Measurements from ENCODE around the gene PSRC1. TPM values are rescaled to one million over a fixed set of nuclear protein-coding genes. Genes with fewer than 3 reads are reported as not detected.
A peak's percentile ranks its signal among the peaks of the same experiment; 100 is the strongest.
"Not testable (repeated sequence)": the region's sequence is repeated elsewhere in the genome, so short reads cannot be mapped to it uniquely, and the experiment has no call there.

The PSRC1 gene
- total RNA-seq = under 1 TPM; 0.24 to 0.51 (median 0.37) TPM

DNA sequence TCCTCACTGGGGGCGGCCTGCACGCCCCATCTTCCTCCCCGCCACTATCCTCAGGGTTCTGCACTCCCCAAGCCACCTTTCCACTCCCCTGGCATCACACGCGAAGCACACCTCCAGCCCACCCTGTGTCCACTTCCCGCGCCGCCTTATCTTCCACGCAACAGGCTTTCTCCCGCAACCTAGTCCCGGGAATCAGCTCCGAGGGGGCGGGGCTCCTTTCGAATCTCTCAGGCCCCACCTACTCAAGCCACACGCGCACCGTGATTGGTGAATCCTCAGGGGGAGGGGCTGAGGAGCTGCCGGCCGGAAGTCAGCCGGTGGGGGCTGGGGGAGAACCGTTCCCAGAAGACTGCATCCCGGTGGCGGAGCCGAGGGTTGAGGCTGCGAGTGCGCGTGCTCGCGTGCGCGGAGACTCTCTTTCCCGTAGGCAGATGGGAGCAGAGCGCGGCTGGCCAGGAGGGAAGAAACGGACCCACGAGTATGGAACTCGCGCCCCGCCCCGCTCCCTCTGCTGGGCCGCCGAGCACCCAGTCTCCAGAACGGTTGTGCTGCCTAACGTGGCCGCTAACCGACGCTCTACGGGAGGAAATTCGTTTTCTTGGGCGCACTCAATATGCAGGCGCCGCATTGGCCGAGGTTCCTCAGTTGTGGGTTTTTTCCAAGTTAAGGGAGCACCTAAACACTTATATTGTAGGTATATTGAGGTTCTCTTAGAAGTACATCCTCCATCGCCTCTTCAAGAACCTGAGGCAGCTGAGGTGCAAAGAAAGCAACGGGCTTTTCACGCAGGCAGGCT is at the start of gene PSRC1:
Gene PSRC1 (minus strand): TSS at position 194 of the 796 bp plus-strand sequence.
- H3K4me1 Mint-ChIP-seq (ENCODE audit: low read depth) = peaks cover 14% of the 10 kb centered on the region
- no peaks in the 10 kb centered on the region for H3K9me3 Mint-ChIP-seq
- no peaks in the 10 kb centered on the region for H3K36me3 Mint-ChIP-seq (ENCODE audit: insufficient read depth)
- peak within 1 kb of the TSS; percentile 94 for H3K4me3 Mint-ChIP-seq
- H3K27me3 Mint-ChIP-seq (ENCODE audit: low read depth) = no peaks in the 10 kb centered on the region
- DNase-seq (peak; percentile 83), ATAC-seq (peak; percentile 98)

- DNase-seq (no peak), ATAC-seq (no peak)
- Mint-ChIP-seq H3K4me3 (no peak overlapping the region), H3K4me1 (ENCODE audit: low read depth) (no peaks in the 10 kb centered on the region), H3K27me3 (ENCODE audit: low read depth) (peaks cover 1% of the 10 kb centered on the region), H3K9me3 (peaks cover 19% of the 10 kb centered on the region), H3K36me3 (ENCODE audit: insufficient read depth) (peaks cover 5% of the 10 kb centered on the region)
Observed at GRCh38 chr1:109331113-109331512, 48.2 kb upstream of the PSRC1 start.

- H3K4me3 Mint-ChIP-seq = no peak overlapping the region
- DNase-seq (no peak), ATAC-seq (no peak)
- peaks cover 19% of the 10 kb centered on the region for H3K9me3 Mint-ChIP-seq
- H3K4me1 Mint-ChIP-seq (ENCODE audit: low read depth) = no peaks in the 10 kb centered on the region
- peaks cover 3% of the 10 kb centered on the region for H3K27me3 Mint-ChIP-seq (ENCODE audit: low read depth)
- peaks cover 5% of the 10 kb centered on the region for H3K36me3 Mint-ChIP-seq (ENCODE audit: insufficient read depth)
Observed at GRCh38 chr1:109327285-109327684, 44.3 kb upstream of the PSRC1 start.

- ATAC-seq (no peak), DNase-seq (no peak)
- Mint-ChIP-seq H3K27me3 (ENCODE audit: low read depth) (peaks cover 3% of the 10 kb centered on the region), H3K9me3 (no peaks in the 10 kb centered on the region), H3K4me1 (ENCODE audit: low read depth) (no peaks in the 10 kb centered on the region), H3K4me3 (no peak overlapping the region), H3K36me3 (ENCODE audit: insufficient read depth) (no peaks in the 10 kb centered on the region)
Observed at GRCh38 chr1:109322974-109323373, 40.0 kb upstream of the PSRC1 start.

DNA sequence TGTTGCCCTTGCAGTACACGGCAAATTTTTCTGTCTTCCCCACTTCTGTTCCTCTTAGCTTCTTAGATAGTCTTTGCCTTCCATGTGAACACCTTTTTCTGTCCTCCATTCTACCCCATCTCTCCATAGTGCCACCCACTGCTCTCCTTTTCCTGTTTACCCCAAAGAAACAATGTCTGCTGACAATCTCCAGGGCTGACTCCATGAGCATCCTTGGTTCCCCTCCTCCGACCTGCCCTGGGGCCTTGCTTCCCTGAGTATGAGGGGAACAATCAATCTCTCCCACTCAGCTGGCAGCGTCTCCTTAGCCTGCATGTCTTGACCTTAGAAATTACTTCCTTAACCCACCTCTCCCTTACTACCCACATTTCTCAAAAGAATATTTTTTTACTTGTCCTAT is 36.2 kb upstream of the PSRC1 start:
- ATAC-seq (no peak), DNase-seq (no peak)
- Mint-ChIP-seq H3K9me3 (no peaks in the 10 kb centered on the region), H3K4me3 (no peak overlapping the region), H3K36me3 (ENCODE audit: insufficient read depth) (no peaks in the 10 kb centered on the region), H3K4me1 (ENCODE audit: low read depth) (no peaks in the 10 kb centered on the region), H3K27me3 (ENCODE audit: low read depth) (no peaks in the 10 kb centered on the region)

DNA sequence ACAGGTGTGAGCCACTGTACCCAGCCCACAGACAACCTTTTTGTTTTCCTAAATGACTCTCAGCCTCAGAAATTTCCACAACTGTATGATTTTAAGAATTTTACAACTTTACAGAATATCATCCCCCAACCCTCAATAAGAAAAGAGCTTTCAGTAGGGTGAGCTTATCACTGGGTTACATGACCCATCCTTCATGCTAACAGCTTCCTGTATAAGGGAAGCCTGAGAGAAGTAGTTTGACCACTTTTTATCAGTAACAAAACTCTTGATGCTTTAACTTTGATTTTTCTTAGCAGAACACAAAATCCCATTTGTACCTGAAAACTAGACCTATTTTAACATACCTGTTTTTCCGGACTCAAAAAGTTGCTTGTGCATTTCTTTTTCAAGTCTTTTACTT is 33.6 kb upstream of the PSRC1 start:
- DNase-seq = no peak
- H3K27me3 Mint-ChIP-seq (ENCODE audit: low read depth) = no peaks in the 10 kb centered on the region
- ATAC-seq = no peak
- no peaks in the 10 kb centered on the region for H3K36me3 Mint-ChIP-seq (ENCODE audit: insufficient read depth)
- H3K4me1 Mint-ChIP-seq (ENCODE audit: low read depth) = no peaks in the 10 kb centered on the region
- H3K9me3 Mint-ChIP-seq = no peaks in the 10 kb centered on the region
- no peak overlapping the region for H3K4me3 Mint-ChIP-seq

GRCh38 chr1:109315288-109315687 is 32.3 kb upstream of the PSRC1 start:
- H3K27me3 Mint-ChIP-seq (ENCODE audit: low read depth) = peaks cover 3% of the 10 kb centered on the region
- H3K4me3 Mint-ChIP-seq = no peak overlapping the region
- H3K36me3 Mint-ChIP-seq (ENCODE audit: insufficient read depth) = no peaks in the 10 kb centered on the region
- H3K9me3 Mint-ChIP-seq = no peaks in the 10 kb centered on the region
- DNase-seq (no peak), ATAC-seq (no peak)
- H3K4me1 Mint-ChIP-seq (ENCODE audit: low read depth) = no peaks in the 10 kb centered on the region

DNA sequence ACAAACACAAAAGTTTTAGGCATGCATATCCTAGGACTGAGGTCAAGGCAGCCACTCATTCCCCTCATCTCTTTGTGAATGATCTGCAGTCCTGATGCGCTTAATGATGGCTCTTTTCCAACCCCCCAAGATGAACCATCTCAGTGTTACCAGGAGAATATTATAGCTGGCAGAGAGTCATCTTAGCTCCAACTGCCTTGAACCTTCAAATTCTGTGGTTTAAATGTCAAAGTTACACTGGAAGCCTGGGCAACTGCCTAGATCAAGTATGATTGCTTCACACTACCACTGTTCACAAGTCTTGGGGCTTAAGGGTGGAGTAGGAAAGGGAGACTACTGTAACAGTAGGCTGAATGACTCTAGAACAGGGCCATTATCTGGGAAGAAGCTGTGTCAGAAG is 31.9 kb upstream of the PSRC1 start:
- no peak overlapping the region for H3K4me3 Mint-ChIP-seq
- H3K36me3 Mint-ChIP-seq (ENCODE audit: insufficient read depth) = no peaks in the 10 kb centered on the region
- no peak for DNase-seq
- ATAC-seq = no peak
- H3K9me3 Mint-ChIP-seq = no peaks in the 10 kb centered on the region
- no peaks in the 10 kb centered on the region for H3K4me1 Mint-ChIP-seq (ENCODE audit: low read depth)
- H3K27me3 Mint-ChIP-seq (ENCODE audit: low read depth) = peaks cover 6% of the 10 kb centered on the region

GRCh38 chr1:109312978-109313775 is 30.2 kb upstream of the PSRC1 start:
- H3K4me3 Mint-ChIP-seq = no peak overlapping the region
- H3K4me1 Mint-ChIP-seq (ENCODE audit: low read depth) = no peaks in the 10 kb centered on the region
- H3K9me3 Mint-ChIP-seq = no peaks in the 10 kb centered on the region
- ATAC-seq (no peak), DNase-seq (no peak)
- H3K36me3 Mint-ChIP-seq (ENCODE audit: insufficient read depth) = no peaks in the 10 kb centered on the region
- peaks cover 12% of the 10 kb centered on the region for H3K27me3 Mint-ChIP-seq (ENCODE audit: low read depth)

DNA sequence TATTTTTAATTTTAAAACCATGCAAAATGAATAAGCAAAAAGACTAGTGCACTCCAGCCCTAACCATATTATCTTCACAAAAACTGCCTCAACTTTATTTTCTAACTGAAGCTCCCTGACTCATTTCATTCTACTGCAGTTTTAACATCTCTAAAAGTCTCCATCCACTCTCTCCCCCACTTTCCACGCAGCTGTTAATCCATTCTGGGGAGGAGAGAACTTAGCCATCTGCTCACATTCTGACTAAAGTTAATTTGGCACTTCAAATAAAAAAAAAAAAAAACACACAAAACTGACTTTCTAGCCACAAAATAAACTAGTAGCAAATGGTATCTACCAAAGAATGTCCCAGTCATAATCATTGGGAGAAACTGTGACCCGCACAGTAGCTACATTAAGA is 29.3 kb upstream of the PSRC1 start:
- DNase-seq (no peak), ATAC-seq (no peak)
- H3K36me3 Mint-ChIP-seq (ENCODE audit: insufficient read depth) = no peaks in the 10 kb centered on the region
- peaks cover 12% of the 10 kb centered on the region for H3K27me3 Mint-ChIP-seq (ENCODE audit: low read depth)
- no peaks in the 10 kb centered on the region for H3K9me3 Mint-ChIP-seq
- H3K4me1 Mint-ChIP-seq (ENCODE audit: low read depth) = no peaks in the 10 kb centered on the region
- no peak overlapping the region for H3K4me3 Mint-ChIP-seq

- H3K27me3 Mint-ChIP-seq (ENCODE audit: low read depth) = peaks cover 14% of the 10 kb centered on the region
- H3K9me3 Mint-ChIP-seq = no peaks in the 10 kb centered on the region
- no peak for DNase-seq
- no peaks in the 10 kb centered on the region for H3K4me1 Mint-ChIP-seq (ENCODE audit: low read depth)
- no peaks in the 10 kb centered on the region for H3K36me3 Mint-ChIP-seq (ENCODE audit: insufficient read depth)
- no peak for ATAC-seq
- H3K4me3 Mint-ChIP-seq = no peak overlapping the region
Observed at GRCh38 chr1:109309347-109309746, 26.4 kb upstream of the PSRC1 start.

GRCh38 chr1:109307274-109308021 is 24.5 kb upstream of the PSRC1 start:
- H3K9me3 Mint-ChIP-seq = no peaks in the 10 kb centered on the region
- H3K27me3 Mint-ChIP-seq (ENCODE audit: low read depth) = peaks cover 14% of the 10 kb centered on the region
- no peaks in the 10 kb centered on the region for H3K4me1 Mint-ChIP-seq (ENCODE audit: low read depth)
- H3K36me3 Mint-ChIP-seq (ENCODE audit: insufficient read depth) = no peaks in the 10 kb centered on the region
- peak in 1 of 2 donors; percentile 7 for ATAC-seq
- DNase-seq = no peak
- H3K4me3 Mint-ChIP-seq = no peak overlapping the region

GRCh38 chr1:109306832-109307273 is 23.9 kb upstream of the PSRC1 start, which contains the start of gene MYBPHL:
TSS of gene MYBPHL (minus strand) at chr1:109307011. CDS start at chr1:109306991, 20 bp downstream.
- no peak for DNase-seq
- H3K9me3 Mint-ChIP-seq = no peaks in the 10 kb centered on the region
- no peaks in the 10 kb centered on the region for H3K4me1 Mint-ChIP-seq (ENCODE audit: low read depth)
- H3K27me3 Mint-ChIP-seq (ENCODE audit: low read depth) = peaks cover 14% of the 10 kb centered on the region
- no peaks in the 10 kb centered on the region for H3K36me3 Mint-ChIP-seq (ENCODE audit: insufficient read depth)
- ATAC-seq = no peak
- no peak within 1 kb of the TSS for H3K4me3 Mint-ChIP-seq

DNA sequence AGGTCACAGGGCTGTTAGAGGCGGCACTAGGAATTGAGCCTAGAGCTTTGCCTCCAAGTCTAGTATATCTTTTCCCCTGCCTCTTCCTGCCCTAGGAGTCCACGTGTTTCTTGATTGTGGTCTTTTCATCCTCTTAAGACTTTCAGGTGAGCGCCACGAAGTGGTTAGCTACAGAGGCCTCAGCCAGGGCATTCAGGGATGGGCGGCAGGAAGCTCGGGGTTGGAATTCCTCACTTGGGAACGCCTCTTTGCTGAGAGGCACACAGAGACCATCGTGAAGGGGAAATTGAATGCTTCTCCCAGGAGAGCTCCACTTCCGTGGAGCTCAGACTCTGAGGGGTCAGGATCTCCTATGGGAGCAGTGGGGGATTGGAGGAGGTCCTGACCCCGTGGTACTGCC is 23.0 kb upstream of the PSRC1 start:
- H3K4me1 Mint-ChIP-seq (ENCODE audit: low read depth); H3K4me3 Mint-ChIP-seq; DNase-seq; ATAC-seq; H3K36me3 Mint-ChIP-seq (ENCODE audit: insufficient read depth); H3K9me3 Mint-ChIP-seq: not testable (repeated sequence)
- peaks cover 11% of the 10 kb centered on the region for H3K27me3 Mint-ChIP-seq (ENCODE audit: low read depth)

Measured in activated T-cell treated with anti-CD3 and anti-CD28 coated beads, Interleukin-2, amount 50 U/mL, for 4 hours (primary cell).